ENCODE results near the gene CBFA2T3.

Gene CBFA2T3

GRCh38 chr16:88922826-88923410, 54.1 kb downstream of the CBFA2T3 start:
- H3K23ac ChIP-seq (ENCODE audit: low read length in 2 of 2) = no peak overlapping the region
- 83% methylated on average over 15 of the region's 22 CpGs for WGBS

GRCh38 chr16:88922114-88922825, 54.7 kb downstream of the CBFA2T3 start:
- Histone ChIP-seq H2BK120ac (ENCODE audit: low read depth, low read length) (no peak overlapping the region), H3K27me3 (ENCODE audit: control insufficient read depth in 1 of 2, insufficient read depth in 1 of 2, low read length in 2 of 2) (peaks cover 0 to 28% of the 10 kb centered on the region in 2 experiments), H3K4me3 (ENCODE audit: insufficient read depth in 1 of 2, low read depth in 1 of 2, low read length in 2 of 2) (no peak overlapping the region), H2AK5ac (ENCODE audit: low read length, severe bottlenecking) (no peak overlapping the region), H2BK5ac (ENCODE audit: low read depth, low read length, poor library complexity, severe bottlenecking) (no peak overlapping the region), H3K27ac (ENCODE audit: low read length, poor library complexity, severe bottlenecking) (no peak overlapping the region), H4K8ac (ENCODE audit: low read length) (no peak overlapping the region), H3K18ac (ENCODE audit: low read depth in 1 of 2, low read length in 2 of 2) (no peak overlapping the region), H2AFZ (ENCODE audit: low read depth, low read length) (no peak overlapping the region), H3K36me3 (ENCODE audit: control insufficient read depth in 1 of 2, insufficient read depth in 2 of 2, low read depth in 1 of 2, low read length in 2 of 2) (no peaks in the 10 kb centered on the region), H3K4me1 (ENCODE audit: control insufficient read depth, insufficient read depth, low read depth, low read length) (peaks cover 50% of the 10 kb centered on the region), H3K23ac (ENCODE audit: low read length in 2 of 2) (no peak overlapping the region), H2BK15ac (ENCODE audit: low read depth, poor library complexity, severe bottlenecking) (no peak overlapping the region), H3K9ac (ENCODE audit: low read length) (peak overlapping the region; percentile 12), H2BK12ac (ENCODE audit: low read length in 2 of 2) (no peak overlapping the region), H3K4me2 (ENCODE audit: low read length, poor library complexity, severe bottlenecking) (no peak overlapping the region), H3K79me1 (replicated peaks; ENCODE audit: low read length, poor library complexity, severe bottlenecking) (no peaks in the 10 kb centered on the region), H3K4ac (ENCODE audit: low read depth in 1 of 2, low read length in 2 of 2) (no peak overlapping the region), H3K14ac (ENCODE audit: low read length in 2 of 2) (no peak overlapping the region), H3K9me3 (ENCODE audit: control insufficient read depth, low read length) (no peaks in the 10 kb centered on the region), H4K91ac (ENCODE audit: low read length) (no peak overlapping the region)
- DNase-seq = no peak
- 89% methylated on average over 26 of the region's 26 CpGs for WGBS

More at GRCh38 chr16:88922826-88923410, 54.1 kb downstream of the CBFA2T3 start:
- DNase-seq = no peak
- Histone ChIP-seq H3K9ac (ENCODE audit: low read length) (no peak overlapping the region), H3K4me3 (ENCODE audit: insufficient read depth in 1 of 2, low read depth in 1 of 2, low read length in 2 of 2) (peak overlapping the region in 1 of 2 experiments; percentile 15), H2AK5ac (ENCODE audit: low read length, severe bottlenecking) (peak overlapping the region; percentile 37), H2AFZ (ENCODE audit: low read depth, low read length) (no peak overlapping the region), H3K14ac (ENCODE audit: low read length in 2 of 2) (no peak overlapping the region), H3K4ac (ENCODE audit: low read depth in 1 of 2, low read length in 2 of 2) (peak overlapping the region in 1 of 2 experiments; percentile 24), H3K79me1 (replicated peaks; ENCODE audit: low read length, poor library complexity, severe bottlenecking) (no peaks in the 10 kb centered on the region), H3K18ac (ENCODE audit: low read depth in 1 of 2, low read length in 2 of 2) (no peak overlapping the region), H2BK5ac (ENCODE audit: low read depth, low read length, poor library complexity, severe bottlenecking) (no peak overlapping the region), H3K9me3 (ENCODE audit: control insufficient read depth, low read length) (no peaks in the 10 kb centered on the region), H4K91ac (ENCODE audit: low read length) (no peak overlapping the region), H3K27me3 (ENCODE audit: control insufficient read depth in 1 of 2, insufficient read depth in 1 of 2, low read length in 2 of 2) (peaks cover 0 to 35% of the 10 kb centered on the region in 2 experiments), H3K36me3 (ENCODE audit: control insufficient read depth in 1 of 2, insufficient read depth in 2 of 2, low read depth in 1 of 2, low read length in 2 of 2) (no peaks in the 10 kb centered on the region), H2BK12ac (ENCODE audit: low read length in 2 of 2) (no peak overlapping the region), H2BK120ac (ENCODE audit: low read depth, low read length) (no peak overlapping the region), H3K4me1 (ENCODE audit: control insufficient read depth, insufficient read depth, low read depth, low read length) (peaks cover 49% of the 10 kb centered on the region), H3K27ac (ENCODE audit: low read length, poor library complexity, severe bottlenecking) (no peak overlapping the region), H2BK15ac (ENCODE audit: low read depth, poor library complexity, severe bottlenecking) (no peak overlapping the region), H4K8ac (ENCODE audit: low read length) (no peak overlapping the region), H3K4me2 (ENCODE audit: low read length, poor library complexity, severe bottlenecking) (no peak overlapping the region)

- H4K8ac ChIP-seq (ENCODE audit: low read length) = no peak overlapping the region
- H2AK5ac ChIP-seq (ENCODE audit: low read length, severe bottlenecking) = no peak overlapping the region
- WGBS = 90% methylated on average over 19 of the region's 19 CpGs
- H3K4ac ChIP-seq (ENCODE audit: low read depth in 1 of 2, low read length in 2 of 2) = no peak overlapping the region
- H3K9ac ChIP-seq (ENCODE audit: low read length) = peak overlapping the region; percentile 12
- no peak for DNase-seq
- peaks cover 0 to 23% of the 10 kb centered on the region in 2 experiments for H3K27me3 ChIP-seq (ENCODE audit: control insufficient read depth in 1 of 2, insufficient read depth in 1 of 2, low read length in 2 of 2)
- no peak overlapping the region for H2BK120ac ChIP-seq (ENCODE audit: low read depth, low read length)
- no peaks in the 10 kb centered on the region for H3K36me3 ChIP-seq (ENCODE audit: control insufficient read depth in 1 of 2, insufficient read depth in 2 of 2, low read depth in 1 of 2, low read length in 2 of 2)
- H3K9me3 ChIP-seq (ENCODE audit: control insufficient read depth, low read length) = no peaks in the 10 kb centered on the region
- peaks cover 43% of the 10 kb centered on the region for H3K4me1 ChIP-seq (ENCODE audit: control insufficient read depth, insufficient read depth, low read depth, low read length)
- H3K27ac ChIP-seq (ENCODE audit: low read length, poor library complexity, severe bottlenecking) = no peak overlapping the region
- no peak overlapping the region for H2AFZ ChIP-seq (ENCODE audit: low read depth, low read length)
- no peak overlapping the region for H3K4me3 ChIP-seq (ENCODE audit: insufficient read depth in 1 of 2, low read depth in 1 of 2, low read length in 2 of 2)
- no peak overlapping the region for H2BK15ac ChIP-seq (ENCODE audit: low read depth, poor library complexity, severe bottlenecking)
- H2BK5ac ChIP-seq (ENCODE audit: low read depth, low read length, poor library complexity, severe bottlenecking) = no peak overlapping the region
- no peak overlapping the region for H4K91ac ChIP-seq (ENCODE audit: low read length)
- H3K79me1 ChIP-seq (replicated peaks; ENCODE audit: low read length, poor library complexity, severe bottlenecking) = no peaks in the 10 kb centered on the region
- H2BK12ac ChIP-seq (ENCODE audit: low read length in 2 of 2) = no peak overlapping the region
- H3K4me2 ChIP-seq (ENCODE audit: low read length, poor library complexity, severe bottlenecking) = no peak overlapping the region
- no peak overlapping the region for H3K18ac ChIP-seq (ENCODE audit: low read depth in 1 of 2, low read length in 2 of 2)
- H3K14ac ChIP-seq (ENCODE audit: low read length in 2 of 2) = no peak overlapping the region
- H3K23ac ChIP-seq (ENCODE audit: low read length in 2 of 2) = no peak overlapping the region
Observed at GRCh38 chr16:88921591-88921990, 55.4 kb downstream of the CBFA2T3 start.

All from mesenchymal stem cell (in vitro differentiated cells and primary cell).